Astrocyte of the cerebellum (primary cell): ENCODE measurements around the gene ETHE1.

ENCODE experiments used
- DNase-seq: peaks from one replicate; pipeline ENCODE4 v3.0.0-alpha.2; 2011; ENCODE audit warnings: low read depth
- H3K4me3 ChIP-seq: 2 replicates; pipeline ENCODE4 v1.5.1; 2011; ENCODE audit warnings: mild to moderate bottlenecking, low read depth, low read length, moderate library complexity
- in situ Hi-C: cut with HindIII; loops from 2 replicates; pipeline ENCODE4 v1.10.0; 2017; ENCODE audit warnings: low sequenced_read_pairs
- TF ChIP-seq, protein P1 (sequence below): IDR thresholded peaks from 2 replicates; pipeline ENCODE4 v1.5.1; 2012; ENCODE audit warnings: low read length, low read depth, moderate library complexity, mild to moderate bottlenecking; ENCODE audit errors: missing control alignments

ETHE1 gene

DNA sequence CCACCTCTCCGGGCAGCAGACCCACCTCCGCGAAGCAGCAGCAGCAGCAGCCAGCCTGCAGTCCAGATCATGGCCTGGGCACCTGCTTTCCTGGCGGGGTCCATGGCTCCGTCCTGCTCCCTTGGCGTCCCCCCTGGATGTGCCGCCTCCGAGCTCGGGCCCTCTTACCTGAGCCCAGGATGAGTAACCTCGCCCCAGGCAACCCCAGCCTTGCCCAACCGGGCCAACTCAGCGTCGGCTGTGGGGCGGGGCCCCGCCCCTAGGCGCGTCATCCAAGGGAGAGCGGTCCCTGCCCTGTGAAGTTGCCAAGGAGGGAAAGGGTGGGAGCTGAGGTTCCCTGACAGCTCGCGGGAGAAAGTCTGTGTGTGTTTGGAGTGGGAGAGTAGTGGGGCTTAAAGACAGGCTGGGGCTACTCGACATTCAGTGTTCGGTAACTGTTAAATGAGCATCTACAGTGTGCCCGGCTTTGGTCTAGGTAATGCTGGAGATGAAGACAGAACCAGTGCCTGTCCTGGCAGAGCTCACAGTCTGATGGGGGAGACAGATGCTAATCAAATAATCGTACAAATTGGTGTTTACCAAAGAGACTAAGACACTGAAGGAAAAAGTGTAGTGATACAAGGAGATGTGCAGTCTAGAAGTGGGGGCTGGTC lies 61.4 kb downstream of the ETHE1 start, which contains the start of gene LYPD3:
Gene LYPD3, minus strand, starts transcription at position 141 of the 653 bp plus-strand sequence. Its CDS starts 37 bp downstream, at position 104.
- TF ChIP-seq, protein P1, sequence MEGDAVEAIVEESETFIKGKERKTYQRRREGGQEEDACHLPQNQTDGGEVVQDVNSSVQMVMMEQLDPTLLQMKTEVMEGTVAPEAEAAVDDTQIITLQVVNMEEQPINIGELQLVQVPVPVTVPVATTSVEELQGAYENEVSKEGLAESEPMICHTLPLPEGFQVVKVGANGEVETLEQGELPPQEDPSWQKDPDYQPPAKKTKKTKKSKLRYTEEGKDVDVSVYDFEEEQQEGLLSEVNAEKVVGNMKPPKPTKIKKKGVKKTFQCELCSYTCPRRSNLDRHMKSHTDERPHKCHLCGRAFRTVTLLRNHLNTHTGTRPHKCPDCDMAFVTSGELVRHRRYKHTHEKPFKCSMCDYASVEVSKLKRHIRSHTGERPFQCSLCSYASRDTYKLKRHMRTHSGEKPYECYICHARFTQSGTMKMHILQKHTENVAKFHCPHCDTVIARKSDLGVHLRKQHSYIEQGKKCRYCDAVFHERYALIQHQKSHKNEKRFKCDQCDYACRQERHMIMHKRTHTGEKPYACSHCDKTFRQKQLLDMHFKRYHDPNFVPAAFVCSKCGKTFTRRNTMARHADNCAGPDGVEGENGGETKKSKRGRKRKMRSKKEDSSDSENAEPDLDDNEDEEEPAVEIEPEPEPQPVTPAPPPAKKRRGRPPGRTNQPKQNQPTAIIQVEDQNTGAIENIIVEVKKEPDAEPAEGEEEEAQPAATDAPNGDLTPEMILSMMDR = no peak
- H3K4me3 ChIP-seq = peak within 1 kb of the TSS; percentile 48
- DNase-seq = no peak
- in situ Hi-C loops = no loop called here

DNA sequence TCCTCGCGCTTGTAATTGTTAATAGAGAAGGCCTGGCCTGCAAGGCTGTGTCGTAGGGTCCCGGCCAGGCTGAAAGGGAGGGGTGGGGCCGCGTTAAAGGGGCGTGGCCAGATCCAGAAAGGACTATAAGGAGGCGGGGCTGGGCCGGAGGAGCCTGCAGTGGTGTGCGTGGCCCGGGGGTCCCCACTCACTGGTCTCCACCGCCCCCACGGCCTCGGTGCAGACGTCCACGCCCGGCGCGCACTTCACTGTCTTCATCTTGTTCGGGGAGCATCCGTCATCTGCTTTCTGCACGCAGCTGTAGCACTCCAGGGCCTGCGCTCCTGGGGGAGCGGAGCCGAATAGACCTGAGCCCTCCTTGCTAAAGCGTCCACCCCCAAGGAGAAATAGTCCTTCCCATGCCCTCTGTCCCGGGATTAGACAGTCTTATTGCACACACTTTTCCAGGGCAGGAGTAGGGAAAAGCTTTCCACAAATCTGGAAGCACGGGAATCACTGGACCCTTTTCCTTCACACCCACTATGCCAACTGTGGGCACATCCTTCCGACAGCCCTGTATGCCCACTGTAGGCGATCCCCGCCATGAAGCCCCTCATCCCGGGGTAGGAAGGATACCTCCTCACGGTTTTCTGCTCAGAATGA lies 62.7 kb downstream of the ETHE1 start:
- peak overlapping the region; percentile 48 for H3K4me3 ChIP-seq
- no peak for DNase-seq
- TF ChIP-seq, protein P1 = no peak
- in situ Hi-C loops = no loop called here

DNA sequence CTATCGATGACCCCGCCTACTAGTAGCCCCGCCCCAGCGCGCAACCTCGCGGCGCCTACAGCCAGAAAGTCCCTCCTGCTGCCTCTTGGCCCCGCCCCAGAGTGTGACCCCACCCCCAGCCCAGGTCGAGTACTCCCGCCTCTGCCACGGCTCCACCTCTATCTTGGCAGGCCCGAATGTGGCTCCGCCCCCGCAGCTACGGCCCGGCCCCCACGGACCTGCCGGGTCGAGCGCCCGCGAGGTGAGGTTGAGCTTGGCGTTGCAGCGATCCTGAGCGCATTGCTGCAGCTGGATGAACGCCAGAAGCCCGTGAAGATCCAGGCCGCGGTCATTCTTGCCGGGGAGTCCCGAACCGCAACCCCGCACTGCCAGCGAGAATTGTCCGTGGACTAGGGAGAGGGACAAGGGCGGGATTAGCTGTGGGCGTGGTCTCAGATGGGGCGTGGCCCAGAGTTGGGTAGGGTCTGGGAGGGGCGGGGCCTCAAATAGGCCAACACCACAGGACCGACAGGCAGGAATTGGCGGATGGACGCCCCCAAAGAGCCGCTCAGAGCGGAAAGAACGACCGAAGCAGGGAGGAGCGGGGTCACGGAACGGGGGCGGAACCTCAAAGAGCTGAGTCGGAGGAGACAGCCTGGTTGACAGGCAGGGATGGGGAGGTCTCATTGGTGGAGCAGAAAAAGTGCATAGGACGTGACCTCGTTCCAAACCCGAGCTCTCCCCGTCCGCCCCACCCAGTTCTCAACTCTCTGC lies 63.4 kb downstream of the ETHE1 start:
- H3K4me3 ChIP-seq = peak overlapping the region; percentile 48
- in situ Hi-C loops = no loop called here
- DNase-seq = peak; percentile 52

DNA sequence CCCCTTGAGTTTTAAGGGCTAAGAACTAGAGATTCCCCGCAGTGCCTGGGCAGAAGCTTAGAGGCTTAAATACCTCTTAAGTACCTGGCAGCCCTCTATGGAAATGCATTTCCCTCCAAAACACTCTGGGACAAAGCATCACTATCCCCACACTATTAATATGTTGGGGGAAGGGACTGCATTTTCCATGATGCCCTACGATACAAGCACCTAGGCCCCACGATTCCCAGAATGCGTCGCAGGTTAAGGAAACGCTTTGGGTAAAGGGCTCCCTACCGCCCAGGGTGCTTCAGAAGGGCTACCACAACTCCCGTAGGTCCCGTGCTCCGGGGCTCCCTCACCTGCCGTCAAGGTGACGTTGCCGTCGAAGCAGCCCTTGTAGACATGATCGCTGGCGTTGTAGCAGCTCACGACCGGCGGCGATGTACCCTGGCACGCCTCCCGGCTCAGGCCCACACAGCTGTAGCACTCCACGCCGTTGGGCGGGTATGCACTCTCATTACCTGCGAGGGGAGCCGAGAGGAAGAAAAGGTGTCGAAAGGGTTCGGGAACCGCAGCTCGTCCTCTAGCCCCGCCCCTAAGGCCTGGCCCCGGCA lies 64.1 kb downstream of the ETHE1 start:
- TF ChIP-seq, protein P1 = no peak
- in situ Hi-C loops = no loop called here
- peak overlapping the region; percentile 48 for H3K4me3 ChIP-seq
- DNase-seq = no peak

More for the DNA sequence above, 63.4 kb downstream of the ETHE1 start:
- TF ChIP-seq, protein P1 = no peak

DNA sequence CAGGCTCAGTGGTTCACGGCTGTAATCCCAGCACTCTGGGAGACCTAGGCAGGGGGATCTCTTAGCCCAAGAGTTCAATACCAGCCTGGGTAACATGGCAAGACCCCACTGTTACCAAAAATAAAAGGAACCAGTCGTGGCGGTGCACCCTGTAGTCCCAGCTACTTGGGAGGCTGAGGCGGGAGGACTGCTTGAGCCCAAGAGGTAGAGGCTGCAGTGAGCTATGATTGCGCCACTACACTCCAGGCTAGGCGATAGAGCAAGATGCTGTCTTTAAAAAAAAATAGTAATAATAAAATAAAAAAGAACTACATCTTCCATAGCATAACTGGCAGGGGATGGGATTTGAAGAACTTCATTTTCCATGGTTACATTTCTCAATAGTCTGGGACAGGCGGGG lies 64.6 kb downstream of the ETHE1 start:
- TF ChIP-seq, protein P1 = no peak
- in situ Hi-C loops = no loop called here
- H3K4me3 ChIP-seq = no peak overlapping the region
- no peak for DNase-seq

DNA sequence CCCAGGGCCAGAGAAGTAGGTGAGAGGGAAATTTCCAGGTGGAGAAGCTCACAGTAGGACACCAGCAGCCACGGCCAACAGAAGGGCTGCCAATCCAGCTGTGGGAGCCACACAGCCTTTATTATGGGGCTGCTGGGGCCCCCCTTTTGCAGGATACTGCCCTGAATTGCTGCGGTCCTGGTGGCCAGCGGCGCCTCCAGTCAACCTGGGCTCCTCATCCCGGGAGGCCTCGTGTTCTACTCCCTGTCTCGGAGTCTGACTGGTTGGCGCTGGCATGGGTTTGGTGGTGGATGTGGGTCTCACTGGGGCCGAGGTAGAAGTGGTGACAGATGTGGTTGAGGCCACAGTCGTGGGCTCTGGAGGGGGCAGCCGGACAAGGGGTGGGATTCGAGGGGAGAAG lies 65.7 kb downstream of the ETHE1 start:
- DNase-seq = no peak
- TF ChIP-seq, protein P1 = no peak
- no peak overlapping the region for H3K4me3 ChIP-seq
- in situ Hi-C loops = no loop called here
